HG03378 (cell line): ENCODE measurements around the gene HOXB7.

Experiments
- ATAC-seq: cut with Tn5 transposase; IDR thresholded peaks from one replicate; pipeline ENCODE4 v1.9.1; 2021; ENCODE audit warnings: mild to moderate bottlenecking, moderate library complexity; ENCODE audit not compliant: unreplicated experiment

Gene HOXB7

GRCh38 chr17:48624118-48624517, 13.3 kb upstream of the HOXB7 start:
- ATAC-seq: no peak

GRCh38 chr17:48623583-48623982, 12.8 kb upstream of the HOXB7 start:
- ATAC-seq: no peak

GRCh38 chr17:48622857-48623256, 12.0 kb upstream of the HOXB7 start:
- ATAC-seq: no peak

- no peak for ATAC-seq
Observed at GRCh38 chr17:48621410-48622392, 10.9 kb upstream of the HOXB7 start.

GRCh38 chr17:48620461-48621139, 9.8 kb upstream of the HOXB7 start:
- no peak for ATAC-seq

- ATAC-seq: no peak
Observed at GRCh38 chr17:48619826-48620449, 9.1 kb upstream of the HOXB7 start.

GRCh38 chr17:48618256-48618896, 7.6 kb upstream of the HOXB7 start:
- no peak for ATAC-seq

GRCh38 chr17:48617471-48618255, 6.8 kb upstream of the HOXB7 start:
- no peak for ATAC-seq

GRCh38 chr17:48616717-48617470, 6.1 kb upstream of the HOXB7 start:
- no peak for ATAC-seq

GRCh38 chr17:48615963-48616716, 5.3 kb upstream of the HOXB7 start:
- no peak for ATAC-seq

- no peak for ATAC-seq
Observed at GRCh38 chr17:48615047-48615962, 4.5 kb upstream of the HOXB7 start, which contains the start of gene HOXB8. HOXB8 (minus strand) TSS chr17:48615292; CDS start chr17:48614704, 588 bp downstream.

- ATAC-seq: no peak
Observed at GRCh38 chr17:48613862-48614694, 3.3 kb upstream of the HOXB7 start.

GRCh38 chr17:48612854-48613691, 2.3 kb upstream of the HOXB7 start:
- ATAC-seq: no peak

- no peak for ATAC-seq
Observed at GRCh38 chr17:48612456-48612853, 1.6 kb upstream of the HOXB7 start.

GRCh38 chr17:48611681-48612455, 1.1 kb upstream of the HOXB7 start:
- no peak for ATAC-seq
